Coronary artery (tissue), 2 donors: ENCODE results near the gene MITF.
A peak's percentile ranks its signal among the peaks of the same experiment; 100 is the strongest.

Source experiments
- DNase-seq: peaks from one replicate; pipeline ENCODE4 v3.0.0-alpha.2; 2017; ENCODE audit warnings: low spot score
- H3K27ac ChIP-seq, 2 donors: fragments of 200-600 bp; sonication (generic); one replicate each; pipeline ENCODE4 v1.5.1; 2016 to 2019
- H3K4me3 ChIP-seq: fragments of 200-600 bp; sonication (generic); 2 replicates; pipeline ENCODE4 v1.5.1; 2016; ENCODE audit warnings: mild to moderate bottlenecking, moderate library complexity
- CTCF ChIP-seq: fragments of 200-600 bp; sonication (generic); IDR thresholded peaks from one replicate; pipeline ENCODE4 v1.5.1; 2019; ENCODE audit warnings: antibody characterized with exemption

The MITF gene

GRCh38 chr3:70000028-70000410, 260.8 kb downstream of the MITF start:
- Histone ChIP-seq H3K4me3 (peak overlapping the region; percentile 34), H3K27ac (peak overlapping the region; percentile 64 to 85)
- TF ChIP-seq CTCF: no peak
- DNase-seq: no peak

DNA sequence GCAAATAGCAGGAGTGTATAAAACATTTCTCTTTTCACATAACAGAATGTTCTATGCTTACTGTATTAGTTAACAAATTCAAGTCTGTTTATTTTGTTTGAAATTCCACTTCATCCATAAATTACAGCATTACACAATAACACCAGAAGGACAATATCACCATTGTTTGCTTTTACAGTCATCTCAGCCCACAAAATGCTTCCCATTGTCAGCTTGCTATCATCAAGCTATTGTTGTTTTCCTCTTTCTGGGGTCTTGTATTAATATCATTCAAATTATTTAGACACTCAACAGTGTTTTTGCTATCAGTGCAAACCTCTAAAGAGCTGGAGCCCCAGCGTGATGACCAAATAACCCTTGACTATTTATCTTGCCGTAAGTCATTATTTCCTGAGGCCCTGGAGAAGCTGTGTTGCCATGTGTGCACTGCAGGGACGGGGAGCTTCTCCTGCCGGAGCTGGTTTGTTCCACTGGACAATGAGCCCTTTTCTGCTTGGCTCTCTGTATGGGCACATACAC, 261.4 kb downstream of the MITF start:
- Histone ChIP-seq H3K27ac (no peak overlapping the region), H3K4me3 (no peak overlapping the region)
- TF ChIP-seq CTCF: no peak
- DNase-seq: no peak

DNA sequence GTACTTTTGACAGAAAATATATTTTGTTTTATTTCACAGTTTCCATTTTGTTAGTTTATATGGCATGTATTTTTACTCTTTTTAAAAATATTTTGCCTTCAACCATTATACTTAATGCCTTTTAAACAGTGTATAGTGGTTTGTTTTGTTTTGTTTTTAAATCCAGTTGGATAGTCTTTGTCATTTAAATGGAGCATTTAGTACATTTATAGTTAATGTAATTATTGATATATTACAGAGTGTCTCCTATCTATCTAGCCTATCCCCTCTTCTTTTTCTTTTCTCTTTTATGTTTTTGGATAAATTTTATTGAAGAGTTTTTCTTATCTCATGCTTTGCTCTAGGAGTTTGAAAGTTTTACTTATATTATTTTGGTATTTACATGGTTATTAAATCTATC, 263.9 kb downstream of the MITF start:
- Histone ChIP-seq H3K27ac (no peak overlapping the region), H3K4me3 (no peak overlapping the region)
- DNase-seq: no peak
- no peak for TF ChIP-seq CTCF

DNA sequence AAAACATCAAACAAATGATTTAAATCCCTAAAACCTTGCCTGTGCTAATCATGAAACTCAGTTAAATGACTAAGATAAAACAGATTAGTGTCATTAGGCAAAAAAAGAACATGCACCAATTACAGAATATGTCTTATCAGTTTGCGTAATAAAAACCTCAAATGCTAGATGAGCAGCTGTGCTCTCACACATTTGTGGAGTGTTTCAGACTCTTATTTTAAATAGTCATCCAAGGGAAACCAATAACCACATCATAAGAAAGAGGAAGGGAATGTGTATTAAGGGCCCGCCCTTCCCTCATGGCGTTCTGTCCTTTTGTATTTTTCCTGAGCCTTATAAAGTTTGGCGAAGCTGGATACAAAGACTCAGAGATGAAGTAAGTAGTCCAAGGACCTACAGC, 266.8 kb downstream of the MITF start:
- no peak for TF ChIP-seq CTCF
- DNase-seq: no peak
- Histone ChIP-seq H3K4me3 (no peak overlapping the region), H3K27ac (no peak overlapping the region)

DNA sequence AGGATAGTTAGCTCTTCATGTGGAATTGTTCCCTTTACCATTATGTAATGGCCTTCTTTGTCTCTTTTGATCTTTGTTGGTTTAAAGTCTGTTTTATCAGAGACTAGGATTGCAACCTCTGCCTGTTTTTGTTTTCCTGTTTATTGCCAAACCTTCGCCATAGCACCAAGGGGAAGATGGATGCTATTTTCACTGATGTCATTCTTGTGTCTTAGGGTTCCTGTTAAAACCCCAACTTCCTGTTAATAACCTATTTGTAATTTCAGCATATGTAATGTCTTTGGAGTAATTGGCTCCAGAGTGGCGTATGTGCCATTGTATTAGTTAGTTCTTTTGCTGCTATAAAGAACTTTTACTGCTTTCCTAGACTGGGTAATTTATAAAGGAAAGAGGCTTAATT, 271.1 kb downstream of the MITF start:
- DNase-seq: no peak
- Histone ChIP-seq H3K27ac (no peak overlapping the region), H3K4me3 (no peak overlapping the region)
- TF ChIP-seq CTCF: no peak

DNA sequence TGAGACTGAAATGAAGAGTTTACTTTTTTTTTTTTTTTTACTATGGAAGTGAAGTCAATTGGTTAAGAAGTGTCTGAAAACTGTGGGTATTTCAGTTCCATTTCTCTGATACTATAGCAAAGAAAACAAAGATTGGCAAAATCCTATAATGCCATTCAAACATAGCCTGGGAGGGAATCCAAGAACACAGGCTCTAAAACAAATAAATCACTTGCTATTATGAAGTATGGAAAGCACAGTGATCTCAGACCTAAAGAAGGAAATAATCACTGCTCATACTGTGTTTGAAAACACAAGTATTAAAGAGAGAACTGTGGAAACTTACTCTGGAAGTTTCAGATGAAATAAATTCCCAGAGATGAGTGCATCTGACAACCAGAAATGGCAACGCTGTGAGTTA, 272.3 kb downstream of the MITF start:
- DNase-seq: no peak
- H3K4me3 ChIP-seq: peak overlapping the region; percentile 26
- peak overlapping the region; percentile 54 to 76 for H3K27ac ChIP-seq
- no peak for TF ChIP-seq CTCF
